HG02973 (cell line): ENCODE data around the gene MAP2K7.
"Not testable (repeated sequence)": the region's sequence is repeated elsewhere in the genome, so short reads cannot be mapped to it uniquely, and the experiment has no call there.

Source experiments
- ATAC-seq: cut with Tn5 transposase; IDR thresholded peaks from one replicate; pipeline ENCODE4 v1.9.1; 2021; ENCODE audit warnings: moderate library complexity; ENCODE audit not compliant: unreplicated experiment

MAP2K7 gene

DNA sequence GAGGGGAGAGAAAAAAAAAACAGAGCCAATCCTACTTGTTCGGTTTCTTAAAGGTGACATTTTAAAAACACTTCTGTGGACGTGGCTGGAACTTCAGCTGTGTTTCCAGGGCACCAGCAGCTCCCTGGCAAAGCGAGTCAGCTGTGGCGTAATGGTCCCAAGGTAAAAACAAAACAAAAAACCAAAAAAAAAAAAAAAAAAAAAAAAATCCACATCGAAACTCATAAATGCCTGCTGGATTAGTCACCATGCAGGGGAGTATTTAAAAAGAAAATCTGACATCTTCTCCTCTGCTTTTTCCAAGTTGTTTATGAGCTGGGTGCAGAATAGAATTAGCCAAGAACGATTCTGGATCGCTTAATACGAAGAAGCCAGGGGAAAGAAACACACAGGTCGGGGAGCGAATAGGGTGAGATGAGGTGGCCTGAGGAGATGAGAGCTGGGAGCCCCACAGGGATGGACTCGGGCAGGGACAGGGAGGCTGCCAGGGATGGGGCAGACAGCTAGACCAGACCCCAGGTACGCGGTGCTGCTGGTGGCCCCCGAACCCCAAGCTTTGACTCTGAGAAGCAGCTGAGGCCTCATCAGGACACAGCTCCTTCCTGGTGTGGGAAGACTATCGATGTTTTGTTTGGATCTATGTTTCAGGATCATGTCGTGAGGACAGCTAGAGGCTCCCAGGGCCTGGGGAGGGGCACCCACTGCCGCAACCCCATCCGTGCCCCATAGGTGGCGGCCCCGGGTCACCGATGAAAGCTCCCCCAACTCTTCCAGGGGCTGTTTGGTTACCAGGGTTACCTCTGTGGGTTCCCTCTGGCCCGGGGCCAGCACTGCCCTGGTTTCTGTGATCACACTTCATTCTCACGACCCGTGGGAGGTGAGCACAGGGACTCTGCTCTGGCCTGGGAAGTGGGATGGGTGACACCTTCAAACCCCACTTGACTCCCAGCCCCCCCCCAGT is 25.3 kb downstream of the MAP2K7 start:
- no peak for ATAC-seq

DNA sequence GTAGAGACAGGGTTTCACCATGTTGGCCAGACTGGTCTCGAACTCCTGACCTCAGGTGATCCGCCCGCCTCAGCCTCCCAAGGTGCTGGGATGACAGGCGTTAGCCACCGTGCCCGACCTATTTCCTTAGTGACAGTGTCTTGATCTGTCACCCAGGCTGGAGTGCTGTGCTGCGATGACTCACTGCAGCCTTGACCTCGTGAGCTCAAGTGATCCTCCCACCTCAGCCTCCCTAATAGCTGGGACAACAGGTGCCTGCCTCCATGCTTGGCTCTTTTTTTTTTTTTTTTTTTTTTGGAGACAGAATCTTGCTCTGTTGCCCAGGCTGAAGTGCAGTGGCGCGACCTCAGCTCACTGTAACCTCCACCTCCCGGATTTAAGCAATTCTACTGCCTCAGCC is 26.4 kb downstream of the MAP2K7 start:
- not testable (repeated sequence) for ATAC-seq

DNA sequence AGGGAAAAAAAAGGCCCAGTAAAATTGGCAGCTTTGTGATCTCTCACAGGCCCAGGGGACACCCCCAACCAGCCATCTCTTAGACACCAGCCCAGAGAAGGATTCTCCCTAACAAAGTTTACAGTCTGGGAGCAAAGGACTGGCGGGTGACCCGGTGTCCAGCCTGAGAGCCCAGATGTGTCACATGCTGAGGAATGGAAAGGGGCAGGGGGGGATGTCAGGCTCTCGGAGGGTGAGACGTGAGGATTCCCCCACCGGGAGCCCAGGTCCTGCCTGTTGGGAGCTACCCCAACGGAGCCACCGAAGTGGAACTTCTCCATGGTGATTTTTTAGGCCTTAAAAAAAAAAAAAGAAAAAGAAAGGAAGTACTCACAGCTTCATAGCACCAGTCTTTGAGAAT is 27.1 kb downstream of the MAP2K7 start:
- no peak for ATAC-seq

DNA sequence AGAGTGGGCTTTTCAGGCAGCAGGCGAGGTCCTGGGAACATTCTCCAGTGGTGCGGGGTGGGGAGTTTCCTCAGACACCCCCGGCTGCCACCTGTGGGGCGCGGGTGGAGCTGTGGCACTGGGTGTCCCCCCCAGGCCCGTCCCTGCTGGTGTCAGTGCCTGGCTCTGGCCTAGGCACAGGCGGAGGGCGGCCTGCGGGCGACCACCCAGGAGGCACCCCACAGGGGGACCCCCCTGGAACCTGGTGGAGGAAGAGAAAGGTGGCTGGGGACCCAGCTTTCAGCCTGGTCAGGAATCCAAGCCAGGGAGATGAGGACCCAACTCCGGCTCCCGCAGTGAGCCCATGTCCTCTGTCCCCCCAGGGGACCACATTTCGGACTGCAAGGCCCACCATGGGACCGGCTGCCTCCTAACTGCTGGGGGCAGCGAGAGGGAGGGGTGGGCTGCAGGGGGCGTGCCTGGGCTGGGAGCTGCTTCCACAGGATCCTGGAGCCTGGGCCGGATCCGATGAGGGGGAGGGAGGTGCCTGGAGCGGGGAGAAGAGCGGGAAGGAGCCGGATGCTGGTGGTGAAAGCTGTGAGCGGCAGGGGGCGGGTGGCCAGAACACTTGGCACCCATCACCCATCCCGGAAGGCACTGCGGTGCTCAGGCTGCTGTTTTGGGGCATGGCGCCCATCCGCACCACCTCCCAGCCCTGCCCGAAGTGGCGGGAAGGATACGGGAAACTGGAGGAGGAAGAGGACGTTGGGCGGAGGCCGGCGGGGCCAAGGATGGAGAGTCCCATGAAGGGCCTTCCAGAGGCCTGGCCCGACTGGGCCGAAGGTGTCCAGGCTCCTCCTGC is 27.8 kb downstream of the MAP2K7 start:
- ATAC-seq = no peak

DNA sequence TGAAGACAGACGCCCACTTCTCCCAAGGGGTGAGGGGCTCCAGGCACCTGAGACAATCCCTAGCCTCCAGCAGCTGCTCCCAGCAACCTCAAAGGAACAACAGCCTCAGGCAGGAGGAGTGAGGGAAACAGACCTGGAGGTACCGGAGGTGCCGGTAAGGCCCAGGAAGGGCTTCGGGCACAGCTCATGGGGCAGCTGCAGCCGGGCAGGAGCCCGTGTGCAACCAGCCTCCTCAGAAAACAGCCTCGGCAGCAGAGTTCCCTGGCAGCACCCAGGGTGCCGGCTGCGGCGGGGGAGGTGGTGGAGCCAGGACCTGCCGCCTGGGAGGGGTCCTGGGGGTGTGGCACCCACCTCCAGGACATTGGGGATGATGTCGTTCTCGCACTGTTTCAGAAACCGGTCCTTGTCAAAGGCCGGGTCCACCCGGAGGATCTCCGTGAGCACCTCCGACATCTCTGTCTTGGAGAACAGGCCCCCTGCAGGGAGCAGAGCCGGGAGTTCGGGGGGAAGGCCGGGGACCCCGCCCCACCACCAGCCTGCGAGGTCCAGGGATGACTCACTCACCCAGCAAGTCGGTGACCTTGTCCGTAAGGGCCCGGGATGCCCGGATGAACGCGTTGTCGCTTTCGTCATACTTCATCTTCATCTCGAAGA is 28.7 kb downstream of the MAP2K7 start:
- no peak for ATAC-seq

DNA sequence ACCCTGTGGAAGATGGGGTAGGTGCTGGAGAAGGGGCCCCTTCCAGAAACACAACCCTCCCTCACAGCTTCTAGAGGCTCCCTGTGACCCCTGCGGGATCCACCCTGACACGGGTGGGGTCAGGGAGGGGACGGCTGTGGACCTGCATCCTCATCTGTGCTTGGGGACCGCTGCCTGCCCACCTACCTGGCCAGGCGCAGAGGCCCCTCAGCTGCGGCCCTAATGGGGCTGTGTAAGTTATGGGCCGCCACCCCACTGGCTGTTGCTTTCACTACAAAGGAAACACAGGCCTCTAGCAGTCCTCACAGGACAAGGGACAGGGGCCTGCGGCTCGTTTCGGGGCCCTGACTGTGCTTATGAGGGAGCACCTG is 29.2 kb downstream of the MAP2K7 start:
- no peak for ATAC-seq

DNA sequence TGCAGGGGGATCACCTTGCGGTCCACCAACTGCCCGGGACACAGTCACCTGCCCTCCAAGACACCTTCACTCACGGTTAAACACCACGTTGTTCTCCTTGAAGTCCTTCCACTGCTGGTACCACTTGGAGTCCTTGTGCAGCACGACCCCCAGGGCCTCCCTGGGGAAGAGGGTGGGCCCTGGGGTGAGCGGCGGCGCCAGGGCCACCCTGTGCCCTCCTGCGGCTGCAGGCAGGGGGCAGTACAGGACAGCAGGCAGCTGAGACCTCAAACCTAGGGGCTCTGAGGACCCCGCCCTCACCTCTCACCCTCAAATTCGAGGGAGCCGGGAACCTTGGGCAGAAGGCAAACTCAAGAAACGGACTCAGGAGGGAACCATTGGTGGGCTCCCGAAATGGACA is 29.7 kb downstream of the MAP2K7 start:
- ATAC-seq = no peak

DNA sequence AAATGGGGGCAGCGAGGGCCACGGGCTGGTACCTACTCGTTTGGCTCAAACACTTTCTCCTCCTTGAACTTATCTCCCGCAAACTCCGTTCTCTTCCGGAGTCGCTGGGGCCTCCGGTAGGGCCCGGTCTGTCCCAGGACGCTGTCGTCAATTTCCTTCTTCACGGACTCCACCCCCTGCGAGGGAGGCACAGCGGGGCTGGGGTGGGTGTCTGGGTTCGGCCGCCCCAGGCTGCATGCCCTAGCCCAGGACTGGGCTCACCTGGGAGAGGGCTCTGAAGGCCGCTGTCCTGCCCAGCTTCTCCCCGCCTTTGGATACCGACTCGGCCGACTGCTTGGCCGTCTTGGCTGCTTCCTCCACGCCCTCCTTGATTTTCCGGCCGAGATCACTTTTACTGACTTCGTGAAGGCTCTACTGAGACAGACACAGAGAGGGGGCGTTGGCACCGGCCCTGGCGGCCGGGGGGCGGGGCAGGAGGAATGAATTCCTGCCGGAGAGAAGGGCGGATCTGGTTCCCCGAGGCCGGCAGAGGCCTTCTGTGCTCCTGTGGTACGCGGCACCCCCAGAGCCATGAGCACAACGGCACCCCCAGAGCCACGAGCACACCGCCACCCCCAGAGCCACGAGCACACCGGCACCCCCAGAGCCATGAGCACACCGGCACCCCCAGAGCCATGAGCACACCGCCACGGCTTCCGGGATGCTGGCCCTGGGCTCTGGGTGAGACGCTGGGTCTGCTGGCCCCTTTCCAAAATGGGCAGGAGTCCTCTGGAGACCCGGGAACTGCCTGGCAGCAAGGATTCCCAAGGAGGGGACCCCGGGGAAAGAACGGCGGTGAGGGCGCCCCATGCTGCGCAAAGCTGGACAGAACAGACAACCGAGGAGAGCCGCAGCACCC is 30.4 kb downstream of the MAP2K7 start:
- ATAC-seq = no peak

DNA sequence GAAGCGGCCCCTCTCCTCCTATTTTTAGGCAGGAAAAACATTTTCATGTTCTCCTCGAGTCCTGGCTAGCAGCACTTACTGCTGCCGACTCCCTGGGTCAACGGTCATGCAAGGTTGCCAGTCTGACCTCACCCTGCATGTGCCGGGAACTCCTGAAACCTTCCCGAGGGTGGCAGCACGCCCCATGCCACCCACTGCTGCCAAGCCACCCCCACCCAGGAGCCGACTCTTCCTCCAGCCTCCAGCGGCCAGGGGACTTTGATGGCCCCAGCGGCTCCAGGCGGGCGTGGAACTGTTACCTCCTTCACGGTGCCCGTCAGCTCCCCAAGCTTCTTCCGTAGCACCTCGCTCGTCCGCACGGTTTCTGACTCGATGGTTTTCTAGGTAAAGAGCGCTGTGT is 31.1 kb downstream of the MAP2K7 start:
- ATAC-seq = no peak

DNA sequence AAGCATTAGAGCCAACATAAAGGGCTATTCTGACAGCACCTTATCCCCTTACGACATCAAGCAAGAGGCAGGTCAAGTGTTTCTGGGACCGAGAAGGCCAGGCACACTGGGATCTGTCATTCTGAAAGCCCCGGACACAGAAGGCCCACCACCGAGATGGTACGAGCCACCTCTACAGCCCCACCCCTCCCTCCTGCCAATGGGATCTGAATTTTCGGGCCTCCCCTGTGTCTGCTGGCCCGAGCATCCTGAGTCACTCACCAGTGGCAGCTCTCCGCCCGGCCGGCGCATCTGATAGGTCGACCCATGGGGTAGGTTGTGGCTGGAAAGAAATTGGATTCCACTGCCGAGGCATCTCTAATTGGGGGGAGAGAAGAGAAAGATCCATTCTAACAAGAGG is 37.2 kb downstream of the MAP2K7 start:
- ATAC-seq = no peak

DNA sequence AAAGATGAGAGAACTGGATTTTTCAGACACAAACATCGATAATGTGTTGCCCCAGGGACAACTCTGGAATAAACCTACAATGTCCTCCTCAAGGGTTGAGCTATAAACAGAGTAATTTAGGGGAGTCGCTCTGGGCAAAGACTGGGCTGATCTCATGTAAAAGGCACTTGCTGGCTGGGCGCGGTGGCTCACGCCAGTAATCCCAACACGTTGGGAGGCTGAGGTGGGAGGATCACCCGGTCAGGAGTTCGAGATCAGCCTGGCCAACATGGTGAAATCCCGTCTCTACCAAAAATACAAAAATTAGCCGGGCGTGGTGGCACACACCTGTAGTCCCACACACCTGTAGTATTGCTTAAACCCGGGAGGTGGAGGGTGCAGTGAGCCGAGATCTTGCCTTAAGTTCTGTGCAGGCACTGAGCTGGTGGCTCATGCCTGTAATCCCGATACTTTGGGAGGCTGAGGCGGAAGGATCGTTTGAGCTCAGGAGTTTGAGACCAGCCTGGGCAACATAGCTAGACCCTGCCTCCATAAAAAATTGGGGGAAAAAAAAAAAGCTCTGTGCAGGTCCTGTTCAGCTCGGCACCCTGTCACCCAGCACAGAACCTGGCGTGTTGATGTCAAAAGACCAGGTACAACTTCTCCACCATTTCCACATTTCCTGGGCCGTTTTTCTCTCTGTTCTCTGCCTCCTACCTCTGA is 38.4 kb downstream of the MAP2K7 start:
- no peak for ATAC-seq

DNA sequence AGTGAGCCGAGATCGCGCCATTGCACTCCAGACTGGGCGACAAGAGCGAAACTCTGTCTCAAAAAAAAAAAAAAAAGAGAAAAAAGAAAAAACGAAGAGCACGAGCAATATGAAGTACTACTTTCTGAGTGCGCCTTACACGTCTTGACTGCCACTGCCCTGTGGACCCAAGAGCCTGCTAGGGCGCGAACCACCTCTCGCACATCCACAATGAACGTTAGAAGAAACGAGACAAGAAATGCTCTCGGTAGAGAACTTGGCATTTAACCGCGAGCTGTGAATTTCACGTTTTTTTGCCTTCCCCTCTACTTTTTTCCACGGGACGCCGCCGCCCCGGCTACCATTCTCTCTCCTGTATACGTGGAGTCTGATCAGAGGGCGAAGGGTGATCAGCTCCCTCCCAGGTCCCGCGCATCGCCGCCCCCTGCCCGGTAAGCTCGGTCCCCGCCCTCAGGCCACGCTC is 39.3 kb downstream of the MAP2K7 start:
- ATAC-seq = no peak

DNA sequence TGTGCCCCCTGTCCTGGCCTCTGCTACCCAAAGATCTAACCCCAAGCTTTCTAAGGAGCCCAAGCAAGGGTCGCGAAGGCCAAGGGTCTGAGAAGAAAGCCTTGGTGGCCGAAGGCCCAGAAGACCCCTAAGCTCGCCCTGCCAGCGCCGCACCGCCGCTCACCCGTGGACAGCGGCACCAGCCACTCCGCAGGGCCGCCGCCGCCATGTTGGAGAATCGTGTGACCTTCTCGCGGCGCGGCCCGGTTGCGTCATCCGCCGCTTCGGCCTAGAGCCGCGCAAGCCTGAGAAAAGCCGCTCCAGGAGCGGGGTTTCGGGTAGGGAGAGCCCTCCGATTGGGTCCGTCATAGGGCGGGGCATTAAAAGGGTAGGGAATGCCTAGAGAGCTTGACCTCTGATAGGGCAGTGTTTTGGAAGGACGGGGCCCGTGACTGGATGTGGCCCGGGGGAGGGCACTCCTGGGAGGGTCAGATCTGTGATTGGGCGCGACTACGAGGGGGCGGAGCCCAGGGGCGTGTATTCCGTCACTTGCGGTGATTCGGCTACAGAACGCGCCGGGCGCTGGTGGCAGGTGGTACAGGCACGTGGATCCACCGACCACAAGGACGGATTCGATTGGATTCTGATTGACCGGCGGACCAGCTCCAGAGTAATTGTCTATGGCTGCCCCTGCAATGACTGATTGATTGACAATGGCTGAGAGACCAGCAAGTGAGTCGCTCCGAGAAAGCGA is 39.9 kb downstream of the MAP2K7 start, which contains the start of gene TIMM44:
Gene TIMM44 (minus strand): TSS at position 223 of the 733 bp plus-strand sequence. CDS start 15 bp downstream, at position 208.
- ATAC-seq = peak; percentile 93

DNA sequence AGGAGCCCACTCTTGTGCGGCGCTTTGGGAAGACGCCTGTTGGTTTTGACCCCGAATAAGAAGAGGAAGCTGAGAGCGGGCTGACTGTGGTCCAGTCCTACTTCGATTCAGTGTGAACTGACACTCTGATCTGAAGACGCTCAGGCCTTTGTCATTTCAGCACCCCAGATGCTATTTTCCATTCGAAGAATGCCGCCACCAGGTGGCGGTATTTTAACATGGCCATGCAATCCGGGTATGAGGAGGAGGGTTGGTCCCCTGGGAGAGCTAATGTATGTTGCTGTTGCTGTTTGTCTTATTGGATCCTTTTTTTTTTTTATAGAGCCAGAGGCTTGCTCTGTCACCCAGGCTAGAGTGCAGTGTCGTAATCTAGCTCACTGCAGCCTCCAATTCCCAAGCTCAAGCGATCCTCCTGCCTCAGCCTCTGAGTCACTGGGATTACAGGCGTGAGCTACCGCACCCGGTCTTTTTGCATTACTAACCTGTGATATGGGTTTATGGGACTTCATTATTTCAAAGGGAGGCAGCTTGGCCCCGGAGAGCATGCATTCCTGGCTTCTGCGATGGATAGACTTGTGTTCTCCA is 40.6 kb downstream of the MAP2K7 start:
- ATAC-seq = peak; percentile 26

DNA sequence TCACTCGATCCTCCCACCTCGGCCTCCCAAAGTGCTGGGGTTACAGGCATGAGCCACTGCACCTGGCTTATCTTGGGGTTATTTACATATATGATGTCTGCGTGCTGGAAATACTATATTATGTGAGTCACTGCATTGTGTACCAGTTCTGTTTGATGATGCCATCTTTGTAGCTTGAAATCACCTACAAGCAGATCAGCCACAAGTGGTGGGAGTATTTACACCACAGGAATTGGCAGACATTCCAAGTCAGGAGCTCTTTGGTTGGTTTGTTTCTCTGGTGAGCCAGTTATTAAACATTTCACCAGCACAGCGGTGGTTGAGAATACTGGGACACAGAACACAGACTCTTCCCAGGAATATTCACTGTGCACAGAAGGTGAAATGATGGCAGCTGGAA is 44.3 kb downstream of the MAP2K7 start:
- no peak for ATAC-seq

DNA sequence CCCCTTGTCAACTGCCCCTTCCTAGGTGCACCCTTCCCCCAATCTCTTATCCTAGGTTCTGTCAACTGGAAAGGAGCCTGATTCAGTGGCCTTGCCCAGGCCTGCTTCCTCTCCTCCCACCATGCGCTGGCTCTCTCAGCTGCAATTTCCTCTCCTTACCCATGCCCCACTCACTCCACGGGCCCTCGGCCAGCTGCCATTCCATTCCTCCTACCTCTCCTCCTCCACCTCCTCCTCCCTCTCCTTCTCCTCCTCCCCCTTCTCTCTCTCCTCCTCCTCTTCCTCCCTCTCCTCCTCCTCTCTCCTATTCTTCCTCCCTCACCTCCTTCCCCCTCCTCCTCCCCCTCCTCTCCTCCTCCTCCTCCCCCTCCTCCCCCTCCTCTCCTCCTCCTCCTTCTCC is 49.4 kb downstream of the MAP2K7 start:
- no peak for ATAC-seq

DNA sequence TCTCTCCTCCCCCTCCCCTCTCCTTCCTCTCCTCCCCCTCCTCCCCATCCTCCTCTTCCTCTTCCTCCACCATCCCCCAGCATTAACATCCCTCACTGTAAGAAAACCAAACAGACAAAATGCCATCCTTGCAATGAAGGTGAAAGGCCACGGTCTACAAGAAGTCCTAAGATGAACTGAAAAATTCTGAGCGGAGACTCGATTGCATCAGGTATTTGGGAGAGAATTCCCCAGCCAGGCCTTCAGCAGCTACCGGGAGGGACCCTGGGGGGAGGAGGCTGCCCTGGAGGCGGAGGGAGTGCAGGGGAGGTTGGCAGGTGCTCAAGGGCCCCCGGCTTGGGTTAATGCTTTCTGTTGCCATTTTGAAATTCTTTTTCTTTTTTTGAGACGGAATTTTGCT is 49.9 kb downstream of the MAP2K7 start:
- no peak for ATAC-seq

DNA sequence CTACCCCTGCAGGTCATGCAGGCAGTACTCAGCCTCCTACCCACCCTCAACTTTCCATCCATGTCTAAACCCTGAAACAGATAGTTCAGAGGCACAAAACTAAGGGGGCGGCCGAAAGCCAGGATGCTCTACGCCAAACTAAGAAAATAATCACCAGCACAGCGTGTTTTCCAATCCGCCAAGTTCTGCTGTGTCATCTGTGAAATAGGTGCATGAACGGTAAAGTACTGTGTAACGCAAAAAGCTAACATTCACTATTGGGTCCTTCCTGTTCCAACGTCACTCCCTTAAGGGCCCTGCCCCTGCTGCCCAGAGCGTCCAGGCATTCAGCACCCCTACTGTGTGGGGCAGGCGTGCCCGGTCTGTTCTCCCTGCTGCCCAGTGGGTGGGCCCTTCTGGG is 52.0 kb downstream of the MAP2K7 start:
- no peak for ATAC-seq

DNA sequence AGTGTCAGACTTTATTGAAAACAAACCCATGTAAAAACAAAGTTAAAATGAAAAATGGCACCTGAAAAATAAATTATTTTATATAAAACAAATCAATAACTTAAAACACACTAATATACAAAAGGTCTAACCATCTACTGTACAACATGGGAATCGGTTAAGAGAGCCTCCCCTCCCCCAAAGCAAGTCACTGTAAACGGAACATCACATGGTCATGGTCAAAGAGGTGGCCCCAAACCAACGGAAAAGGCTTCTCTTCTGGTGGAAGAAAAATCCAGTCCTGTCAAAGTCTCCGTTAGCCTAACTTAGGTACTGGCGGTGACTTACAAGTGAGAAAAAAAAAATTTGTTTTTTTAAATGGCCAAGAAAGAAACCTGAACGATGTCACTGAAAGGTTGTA is 55.5 kb downstream of the MAP2K7 start:
- no peak for ATAC-seq
